Tibial nerve (tissue), 4 donors: ENCODE data around the gene AEN.

ENCODE experiments used
- CTCF ChIP-seq, 5 experiments: fragments of 200-600 bp in 3 of 5; fragments of 450-650 bp in 2 of 5; sonication (generic) in 3 of 5; IDR thresholded peaks; one replicate each; pipeline ENCODE4 v1.5.1; 2016 to 2019; ENCODE audit warnings: antibody characterized with exemption in 5 of 5, mild to moderate bottlenecking in 3 of 5, moderate library complexity in 2 of 5
- EP300 ChIP-seq, 2 donors: sonication (generic); formaldehyde crosslinking; IDR thresholded peaks; one replicate each; pipeline ENCODE4 v1.6.1; 2017; ENCODE audit warnings: antibody characterized with exemption in 2 of 2, mild to moderate bottlenecking in 1 of 2

DNA sequence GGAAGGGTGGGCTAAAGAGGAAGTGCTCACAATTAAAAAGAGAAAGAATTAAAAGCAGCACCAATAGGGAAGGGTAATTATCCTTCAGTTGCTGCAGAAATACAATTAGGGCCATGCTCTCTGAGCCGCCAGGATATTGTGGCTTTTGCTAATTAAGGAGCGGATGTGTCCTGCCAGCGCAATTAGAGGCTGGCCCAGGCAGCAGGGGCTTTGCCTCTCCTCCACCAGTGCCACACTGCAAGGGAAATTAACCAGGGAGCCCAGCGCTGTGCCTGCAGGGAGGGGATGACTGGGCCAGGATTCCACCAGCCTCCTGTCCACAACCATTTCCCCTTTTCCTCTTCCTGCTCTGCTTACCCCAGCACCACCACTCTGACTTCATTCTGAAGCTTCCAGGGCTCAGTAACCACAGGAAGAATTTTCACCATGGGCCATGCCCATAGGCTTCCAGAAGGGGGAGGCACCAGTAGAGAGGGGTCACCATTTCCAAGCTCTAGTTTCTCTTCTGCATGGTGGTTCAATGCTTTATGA lies 10.4 kb upstream of the AEN start:
- TF ChIP-seq CTCF (IDR thresholded peaks at IDR 0.05), result no peak
- no peak for TF ChIP-seq EP300 (IDR thresholded peaks at IDR 0.05)
